Spleen (tissue), 11 donors: ENCODE data around the gene CELA2B. TPM values are rescaled to one million over a fixed set of nuclear protein-coding genes. Genes with fewer than 3 reads are reported as not detected.
"Not testable (repeated sequence)": the region's sequence is repeated elsewhere in the genome, so short reads cannot be mapped to it uniquely, and the experiment has no call there.

Experiments used
- DNase-seq: peaks from one replicate; pipeline ENCODE4 v3.0.0-alpha.2; 2020
- H3K27ac ChIP-seq, 8 donors: fragments of 200-600 bp; sonication (generic) in 7 of 8; 1 replicate in 4 of 8; 2 replicates in 4 of 8; pipeline versions ENCODE4 v1.5.0 to v1.8.0; 2016 to 2021; ENCODE audit warnings: inconsistent platforms in 4 of 8, mild to moderate bottlenecking in 4 of 8, moderate library complexity in 1 of 8
- H3K27me3 ChIP-seq, 7 donors: fragments of 200-600 bp; sonication (generic) in 6 of 7; replicated peaks in 1 of 7; 1 replicate in 4 of 7; 2 replicates in 3 of 7; pipeline versions ENCODE4 v1.5.0 to v1.8.0; 2016 to 2021; ENCODE audit warnings: inconsistent platforms in 3 of 7, mild to moderate bottlenecking in 1 of 7
- H3K36me3 ChIP-seq, 6 donors: fragments of 200-600 bp; sonication (generic) in 5 of 6; 1 replicate in 4 of 6; 2 replicates in 2 of 6; pipeline versions ENCODE4 v1.5.0 to v1.8.0; 2016 to 2021; ENCODE audit warnings: inconsistent platforms in 2 of 6
- H3K4me1 ChIP-seq, 6 donors: fragments of 200-600 bp; sonication (generic) in 5 of 6; 1 replicate in 3 of 6; 2 replicates in 3 of 6; pipeline versions ENCODE4 v1.5.0 to v1.8.0; 2016 to 2021; ENCODE audit warnings: inconsistent platforms in 3 of 6
- H3K4me3 ChIP-seq, 8 donors: fragments of 200-600 bp; sonication (generic) in 7 of 8; 1 replicate in 4 of 8; 2 replicates in 4 of 8; pipeline versions ENCODE4 v1.5.0 to v1.8.0; 2016 to 2021; ENCODE audit warnings: inconsistent platforms in 4 of 8, mild to moderate bottlenecking in 4 of 8, moderate library complexity in 2 of 8
- H3K9me3 ChIP-seq, 8 donors: fragments of 200-600 bp; sonication (generic) in 7 of 8; 1 replicate in 4 of 8; 2 replicates in 4 of 8; pipeline versions ENCODE4 v1.5.0 to v1.8.0; 2016 to 2021; ENCODE audit warnings: inconsistent platforms in 4 of 8
- CTCF ChIP-seq, 11 experiments: fragments of 200-600 bp in 7 of 11; fragments of 450-650 bp in 4 of 11; sonication (generic) in 4 of 11; IDR thresholded peaks in 8 of 11; conservative IDR thresholded peaks in 3 of 11; 1 replicate in 7 of 11; 2 replicates in 4 of 11; pipeline versions ENCODE4 v1.4.0 to v1.8.0; 2016 to 2021; ENCODE audit warnings: antibody characterized with exemption in 11 of 11, inconsistent platforms in 4 of 11, mild to moderate bottlenecking in 1 of 11
- POLR2A ChIP-seq, 3 donors: fragments of 450-650 bp; IDR thresholded peaks; one replicate each; pipeline ENCODE4 v1.5.1; 2017; ENCODE audit warnings: antibody characterized with exemption in 3 of 3, mild to moderate bottlenecking in 1 of 3
- POLR2AphosphoS5 ChIP-seq, 3 donors: sonication (generic); formaldehyde crosslinking; IDR thresholded peaks; one replicate each; pipeline ENCODE4 v1.5.1; 2017; ENCODE audit warnings: antibody characterized with exemption in 3 of 3
- WGBS, 5 donors: extraction: QIAGEN DNeasy Blood & Tissue Kit in 3 of 5; methylation state at CpG; one replicate each; pipeline versions ENCODE4 v1.1.5 to v1.1.7; 2013 to 2018; 5-methylcytosine and 5-hydroxymethylcytosine counted together
- intact Hi-C: fragments of 100-400 bp; cut with DNase I; formaldehyde crosslinking; loops from one replicate; pipeline ENCODE4 v1.15.0; 2023; ENCODE audit warnings: low total_unique reads
- polyA plus RNA-seq, 3 donors: library from polyadenylated mRNA; stranded (reverse); fragments of 200-250 nt; gene quantifications; one replicate each; pipeline ENCODE4 v1.2.1, GENCODE V29; 2013
- total RNA-seq, 7 donors: library from RNA; depleted of rRNA in 3 of 7; stranded (reverse); fragments of >200 nt in 3 of 7; fragmentation: NEBNext Ultra II Directional in 4 of 7; extraction: Animal tissue kit (Norgen Biotek cat#: 25700) in 4 of 7; gene quantifications; one replicate each; pipeline versions ENCODE4 v1.1.0 to v1.2.1, GENCODE V29; 2016 to 2021
- donor health status: healthy with polysubstance abuse.
- donor health status: DM: no; HTN: no; CAD: no; lungs with moderate emphysema.
- donor health status: DM: no; HTN: no; CAD: no.
- donor health status: Bipolar disorder and iron deficiency.
- donor health status: healthy.
- donor health status: DM: no; HTN: no; CAD: no.
- donor health status: DM: yes; HTN: yes; CAD: no.

Gene CELA2B
- total and polyA plus RNA-seq, 10 donors = 0.14 TPM; not detected in 9

DNA sequence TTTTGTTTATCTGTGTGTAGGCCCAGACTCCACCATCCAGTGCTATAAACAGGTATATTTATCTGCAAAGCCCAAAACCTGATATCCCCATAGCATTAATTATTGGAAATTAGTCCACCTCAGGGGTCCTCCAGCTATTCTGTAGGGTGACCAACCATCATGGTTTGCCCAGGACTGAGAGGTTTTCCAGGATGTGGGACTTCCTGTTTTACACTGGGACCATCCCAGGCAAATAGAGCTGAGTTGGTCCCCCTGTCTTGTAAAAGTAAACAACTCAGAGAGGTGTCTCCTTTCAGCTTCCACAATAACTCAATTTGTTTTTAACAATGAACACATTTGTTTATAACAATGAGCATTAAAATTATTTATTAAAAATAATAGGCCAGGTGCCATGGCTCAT, 7.8 kb upstream of the CELA2B start:
- H3K36me3 ChIP-seq = no peaks in the 10 kb centered on the region
- intact Hi-C loops = no loop called here
- peaks cover 0 to 7% (median 0%) of the 10 kb centered on the region in 7 donors for H3K27me3 ChIP-seq
- no peak for DNase-seq
- H3K27ac ChIP-seq = no peak overlapping the region
- H3K9me3 ChIP-seq = peaks cover 0 to 6% (median 0%) of the 10 kb centered on the region in 8 donors
- TF ChIP-seq CTCF (IDR thresholded peaks at IDR 0.05 in 8 of 11, conservative IDR thresholded peaks at IDR 0.05 in 3 of 11) (no peak), POLR2AphosphoS5 (IDR thresholded peaks at IDR 0.05) (no peak), POLR2A (IDR thresholded peaks at IDR 0.05) (no peak)
- H3K4me3 ChIP-seq = no peak overlapping the region
- peaks cover 0 to 10% (median 0%) of the 10 kb centered on the region in 6 donors for H3K4me1 ChIP-seq

- no peak for DNase-seq
- Histone ChIP-seq H3K36me3 (no peaks in the 10 kb centered on the region), H3K27ac (no peak overlapping the region), H3K9me3 (peaks cover 0 to 6% (median 0%) of the 10 kb centered on the region in 8 donors), H3K4me1 (peaks cover 0 to 4% (median 0%) of the 10 kb centered on the region in 6 donors), H3K27me3 (peaks cover 0 to 7% (median 0%) of the 10 kb centered on the region in 7 donors), H3K4me3 (no peak overlapping the region)
- 49 to 66% (median 58%) methylated on average over 3 of the region's 3 CpGs for WGBS, 5 donors
- intact Hi-C loops = no loop called here
- TF ChIP-seq CTCF (IDR thresholded peaks at IDR 0.05 in 8 of 11, conservative IDR thresholded peaks at IDR 0.05 in 3 of 11) (no peak), POLR2A (IDR thresholded peaks at IDR 0.05) (no peak), POLR2AphosphoS5 (IDR thresholded peaks at IDR 0.05) (no peak)
Measured at GRCh38 chr1:15469361-15469760, 6.5 kb upstream of the CELA2B start.

GRCh38 chr1:15469821-15470448, 6.0 kb upstream of the CELA2B start:
- intact Hi-C loops, H3K27ac ChIP-seq: not testable (repeated sequence)

GRCh38 chr1:15471067-15471466, 4.8 kb upstream of the CELA2B start:
- H3K9me3 ChIP-seq, H3K4me3 ChIP-seq, DNase-seq, H3K27me3 ChIP-seq, H3K27ac ChIP-seq, H3K36me3 ChIP-seq, intact Hi-C loops, H3K4me1 ChIP-seq: not testable (repeated sequence)
- WGBS, 5 donors = 89 to 96% (median 94%) methylated on average over 5 of the region's 5 CpGs

More at GRCh38 chr1:15469821-15470448, 6.0 kb upstream of the CELA2B start:
- not testable (repeated sequence) for DNase-seq, H3K36me3 ChIP-seq, H3K27me3 ChIP-seq, H3K4me3 ChIP-seq, H3K9me3 ChIP-seq, H3K4me1 ChIP-seq
- 79 to 92% (median 83%) methylated on average over 5 to 9 of the region's 9 CpGs for WGBS, 5 donors

DNA sequence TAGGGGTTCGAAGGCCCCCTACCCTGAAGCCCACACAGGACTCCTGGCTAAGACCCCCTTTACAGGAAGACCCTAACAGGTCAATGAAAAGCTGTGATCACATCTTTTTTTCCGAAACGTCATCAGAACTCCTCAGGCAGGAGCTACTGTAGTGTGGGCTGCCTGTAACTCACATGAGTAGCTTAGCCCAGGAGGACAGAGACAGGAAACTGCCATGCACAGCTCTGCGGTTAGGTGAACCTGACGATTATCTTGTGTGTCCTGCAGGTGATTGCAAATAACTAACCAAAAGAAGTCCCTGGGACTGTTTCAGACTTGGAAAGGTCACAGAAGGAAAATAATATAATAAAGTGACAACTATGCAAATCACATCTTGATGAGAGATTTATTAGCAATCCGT, 4.2 kb upstream of the CELA2B start:
- 77 to 79% (median 78%) methylated on average over 6 of the region's 6 CpGs for WGBS, 5 donors
- intact Hi-C loops, DNase-seq, H3K4me1 ChIP-seq, H3K4me3 ChIP-seq, H3K36me3 ChIP-seq, H3K27me3 ChIP-seq, H3K9me3 ChIP-seq, H3K27ac ChIP-seq: not testable (repeated sequence)

GRCh38 chr1:15472587-15472986, 3.3 kb upstream of the CELA2B start:
- no peak overlapping the region for H3K27ac ChIP-seq
- no peaks in the 10 kb centered on the region for H3K4me1 ChIP-seq
- no peak for TF ChIP-seq POLR2A (IDR thresholded peaks at IDR 0.05)
- TF ChIP-seq POLR2AphosphoS5 (IDR thresholded peaks at IDR 0.05) = no peak
- TF ChIP-seq CTCF (IDR thresholded peaks at IDR 0.05 in 8 of 11, conservative IDR thresholded peaks at IDR 0.05 in 3 of 11) = no peak
- no peaks in the 10 kb centered on the region for H3K36me3 ChIP-seq
- no peaks in the 10 kb centered on the region for H3K27me3 ChIP-seq
- H3K4me3 ChIP-seq = no peak overlapping the region
- 84 to 93% (median 87%) methylated on average over 11 of the region's 11 CpGs for WGBS, 5 donors
- intact Hi-C loops = no loop called here
- DNase-seq = no peak
- peaks cover 0 to 6% (median 0%) of the 10 kb centered on the region in 8 donors for H3K9me3 ChIP-seq
